NCI-H1436 treated with DMSO at 0.1 percent for 48 hours (cell line): ENCODE results near the gene CIP2A.

Experiments used
- DNase-seq: peaks from one replicate; lab custom pipeline; 2025; lab: John Stamatoyannopoulos, UW

The CIP2A gene

DNA sequence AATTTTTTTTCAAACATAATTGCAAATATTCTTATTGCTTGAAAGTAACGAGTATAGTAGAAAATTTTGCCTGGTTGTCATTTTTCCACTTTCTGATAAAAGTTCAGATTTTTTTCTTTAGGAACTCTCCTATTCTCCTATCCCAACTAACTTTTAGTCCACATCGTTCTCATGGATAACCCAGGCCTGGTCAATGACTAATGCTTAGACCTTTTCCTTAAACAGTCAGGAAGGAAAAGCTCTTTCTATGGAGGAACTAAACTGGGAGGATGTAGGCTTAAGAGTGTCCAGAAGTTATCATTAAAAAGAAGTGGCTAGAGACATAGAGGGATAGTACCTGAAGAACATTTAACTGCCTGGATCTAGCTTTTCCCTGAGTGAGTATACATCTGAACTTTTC is 26.7 kb downstream of the CIP2A start:
- no peak for DNase-seq

DNA sequence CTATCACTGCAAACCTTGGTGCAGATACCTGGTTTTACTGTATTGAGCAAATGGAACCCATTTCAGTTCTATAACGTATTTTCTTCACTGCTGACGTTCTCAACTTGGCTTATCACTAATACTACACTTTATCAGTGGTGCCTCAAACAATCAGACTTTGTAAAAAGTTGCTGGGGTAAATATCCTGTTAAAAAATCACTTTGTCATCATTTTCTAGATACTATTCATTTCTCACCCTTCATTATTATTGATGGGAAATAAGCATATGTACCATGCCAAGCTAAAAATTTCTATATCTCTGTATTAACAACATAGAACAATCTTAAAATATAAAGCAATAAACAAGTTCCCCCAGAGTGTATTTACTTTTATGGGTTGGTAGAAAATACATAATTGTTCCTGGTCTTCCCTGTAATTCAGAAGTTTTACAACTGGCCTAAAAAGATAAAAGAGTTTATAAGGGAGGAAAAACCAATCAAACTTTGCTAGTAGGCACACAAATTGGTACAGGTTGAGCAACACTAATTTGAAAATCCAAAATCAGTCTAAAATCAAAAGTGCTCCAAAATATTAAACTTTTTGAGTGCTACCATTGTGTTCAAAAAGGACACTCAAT is 33.2 kb downstream of the CIP2A start:
- no peak for DNase-seq

DNA sequence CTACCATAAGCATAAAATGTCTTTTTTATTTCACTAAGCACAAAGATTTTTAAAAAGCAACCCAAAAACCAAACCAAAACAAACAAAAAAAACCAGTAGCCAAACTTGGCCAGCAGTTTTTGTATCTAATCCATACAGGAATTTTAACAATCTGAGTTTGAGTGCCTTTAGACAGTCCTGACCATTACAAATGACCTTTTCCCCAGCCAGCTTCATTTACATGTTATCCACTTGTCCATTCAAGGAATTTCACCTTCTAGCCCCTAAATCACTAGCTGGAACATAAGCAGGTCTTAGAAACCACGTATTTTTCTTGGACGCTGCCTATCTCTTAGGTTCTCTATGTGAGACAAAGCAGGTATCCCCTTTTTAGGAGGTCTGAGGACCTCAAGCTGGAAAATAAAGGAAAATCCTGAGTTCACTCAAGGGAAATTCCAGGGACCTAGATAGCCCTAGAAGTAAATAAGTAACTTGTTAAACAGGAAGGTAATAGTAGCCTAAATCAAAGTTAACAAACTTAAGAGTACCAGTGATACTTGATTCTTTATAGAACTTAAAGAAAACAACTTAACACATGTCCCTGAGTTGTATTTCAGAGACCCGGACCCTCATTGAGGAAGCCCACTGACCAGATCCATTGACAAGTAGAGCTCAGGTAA is 34.2 kb downstream of the CIP2A start:
- no peak for DNase-seq

DNA sequence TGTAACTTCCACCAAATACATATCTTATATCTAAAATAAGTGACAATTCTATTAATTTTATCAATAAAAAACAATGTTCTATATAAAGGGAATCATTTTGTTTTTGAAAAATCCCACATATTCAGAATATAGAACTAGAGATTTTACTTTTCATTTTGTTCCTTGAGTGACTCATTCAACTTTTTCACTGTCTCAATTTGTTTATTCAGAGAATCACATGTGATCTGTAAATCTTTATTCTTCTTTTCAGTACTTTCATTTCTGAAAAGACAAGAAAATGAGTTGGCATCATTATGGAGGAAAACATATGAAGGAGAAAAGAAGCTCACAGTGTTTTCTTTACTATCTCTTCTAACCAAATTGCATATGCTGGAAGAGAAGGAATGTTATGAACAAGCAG is 35.0 kb downstream of the CIP2A start:
- no peak for DNase-seq

DNA sequence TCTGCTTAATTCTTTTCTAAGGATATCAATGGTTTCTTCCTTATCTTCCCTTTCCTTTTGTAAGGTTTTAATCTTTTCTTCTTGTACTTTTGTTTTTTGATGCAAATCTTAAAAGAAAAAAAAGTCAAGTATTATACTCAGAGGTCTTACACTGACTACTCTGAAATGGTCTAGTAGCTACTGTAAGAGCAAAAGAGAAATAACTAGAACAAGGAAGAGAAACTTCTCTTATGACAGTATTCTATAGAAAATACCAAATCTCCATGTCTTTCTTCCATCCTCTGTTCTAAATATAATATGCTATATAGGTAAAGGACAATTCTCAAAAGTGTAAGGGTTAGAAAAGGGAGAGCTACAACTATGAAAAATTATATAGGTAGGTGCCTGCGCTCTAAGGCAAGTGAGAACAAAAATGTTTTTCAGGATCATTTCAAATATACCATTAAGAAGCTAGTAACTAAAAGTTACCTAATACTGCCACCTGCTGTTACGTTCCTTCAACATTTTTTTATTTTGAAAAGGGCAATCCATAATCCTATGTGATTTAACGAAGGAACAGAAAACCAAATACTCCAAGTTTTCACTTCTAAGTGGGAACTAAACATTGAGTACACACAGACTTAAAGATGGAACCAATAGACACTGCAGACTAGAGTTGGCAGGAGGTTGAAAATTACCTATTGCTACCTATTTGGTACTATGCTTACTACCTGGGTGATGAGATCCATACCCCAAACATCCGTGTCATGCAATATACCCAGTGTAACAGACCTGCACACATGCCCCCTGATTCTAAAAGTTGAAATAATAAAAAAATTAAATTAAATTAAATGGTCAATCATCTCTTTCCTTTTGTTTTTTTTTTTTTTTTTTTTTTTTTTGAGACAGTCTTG is 36.7 kb downstream of the CIP2A start:
- DNase-seq: peak; percentile 18

DNA sequence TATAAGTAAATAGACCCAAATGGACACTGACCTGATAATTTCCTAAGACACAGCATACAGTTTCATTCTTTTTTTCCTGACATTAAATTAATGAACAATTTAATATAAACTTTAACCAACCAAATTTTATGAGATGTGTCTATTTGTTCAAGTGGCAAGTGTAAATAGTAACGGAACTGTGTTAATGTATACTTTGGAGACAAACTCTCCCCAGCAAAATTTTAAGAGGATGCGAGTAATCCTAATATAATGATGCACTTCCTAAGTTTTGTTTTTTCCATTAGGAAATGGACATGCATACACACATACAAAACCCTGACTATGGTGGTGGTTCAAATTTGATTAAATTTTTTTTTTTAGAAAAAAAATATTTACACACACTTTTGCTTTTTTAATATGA is 40.4 kb downstream of the CIP2A start:
- no peak for DNase-seq

DNA sequence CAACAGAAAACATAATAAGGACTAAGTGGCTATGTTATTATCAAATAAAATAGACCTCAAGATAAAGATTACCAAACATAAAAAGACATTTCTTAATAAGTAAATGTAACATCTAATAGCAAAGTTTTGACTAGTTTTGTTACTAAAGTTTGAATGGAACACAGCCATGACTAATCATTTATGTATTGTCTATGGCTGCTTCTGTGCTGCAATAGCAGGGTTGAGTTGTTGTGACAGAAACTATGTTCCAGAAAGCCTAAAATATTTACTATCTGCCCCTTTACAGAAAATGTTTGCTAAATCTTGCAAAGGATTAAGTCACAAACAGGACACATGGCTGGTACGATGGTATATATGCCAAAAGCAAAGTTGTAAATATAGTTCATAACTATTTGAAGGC is 40.9 kb downstream of the CIP2A start:
- DNase-seq: no peak

DNA sequence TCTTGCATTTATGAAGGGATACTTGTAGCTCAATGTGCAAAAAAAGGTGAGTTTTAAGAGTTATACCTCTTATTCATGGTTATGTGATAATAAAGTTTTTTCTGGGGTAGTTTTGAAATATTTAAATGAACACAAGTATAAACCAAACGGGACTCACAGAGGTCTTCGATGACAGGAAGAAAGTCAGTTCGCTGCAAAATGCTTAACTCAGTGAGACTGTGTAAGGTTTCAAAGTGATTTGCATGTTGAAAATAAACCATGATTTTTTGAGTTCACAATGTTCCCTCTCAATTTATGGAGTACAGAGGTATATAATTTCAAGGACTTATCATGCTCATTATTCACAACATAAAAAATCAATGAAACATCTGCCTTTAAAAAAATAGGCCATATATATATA is 42.5 kb downstream of the CIP2A start:
- no peak for DNase-seq

DNA sequence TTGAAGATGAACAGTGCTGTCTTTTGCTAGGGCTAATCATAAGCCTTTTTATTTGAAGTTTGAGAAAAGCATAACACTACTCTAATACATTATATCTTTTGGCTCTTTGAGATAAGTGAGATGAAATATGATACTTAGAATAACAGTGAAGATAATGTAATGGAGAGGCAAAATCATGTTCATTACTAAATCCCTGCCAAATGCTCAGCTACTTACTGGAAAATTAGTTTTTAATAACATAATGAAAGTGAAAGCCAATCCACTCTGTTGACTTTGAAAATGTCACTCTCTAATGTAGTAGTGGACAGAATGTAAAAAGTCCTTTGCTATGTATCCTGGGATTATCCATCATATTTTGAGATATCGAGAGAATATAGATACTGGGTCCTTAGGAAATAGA is 43.0 kb downstream of the CIP2A start:
- DNase-seq: peak; percentile 27

DNA sequence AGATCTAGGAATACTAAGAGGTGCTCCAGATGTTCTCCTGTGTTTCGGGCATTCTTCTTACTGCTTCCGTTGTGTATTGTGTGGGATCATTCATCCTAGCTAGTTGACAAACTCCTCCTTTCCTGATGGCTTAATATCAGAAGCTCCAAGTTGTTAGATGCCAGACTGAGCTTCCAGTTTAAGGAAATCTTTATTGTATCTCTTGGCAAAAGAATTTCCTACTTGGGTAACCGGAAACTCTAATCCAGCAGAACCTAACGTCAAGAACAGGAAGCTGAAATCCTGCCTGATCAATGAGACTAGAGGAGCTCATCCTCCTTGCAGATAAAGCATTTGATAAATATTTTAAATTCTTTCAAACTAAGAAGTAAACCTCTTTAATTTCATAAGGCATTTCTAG is 51.2 kb downstream of the CIP2A start:
- no peak for DNase-seq

DNA sequence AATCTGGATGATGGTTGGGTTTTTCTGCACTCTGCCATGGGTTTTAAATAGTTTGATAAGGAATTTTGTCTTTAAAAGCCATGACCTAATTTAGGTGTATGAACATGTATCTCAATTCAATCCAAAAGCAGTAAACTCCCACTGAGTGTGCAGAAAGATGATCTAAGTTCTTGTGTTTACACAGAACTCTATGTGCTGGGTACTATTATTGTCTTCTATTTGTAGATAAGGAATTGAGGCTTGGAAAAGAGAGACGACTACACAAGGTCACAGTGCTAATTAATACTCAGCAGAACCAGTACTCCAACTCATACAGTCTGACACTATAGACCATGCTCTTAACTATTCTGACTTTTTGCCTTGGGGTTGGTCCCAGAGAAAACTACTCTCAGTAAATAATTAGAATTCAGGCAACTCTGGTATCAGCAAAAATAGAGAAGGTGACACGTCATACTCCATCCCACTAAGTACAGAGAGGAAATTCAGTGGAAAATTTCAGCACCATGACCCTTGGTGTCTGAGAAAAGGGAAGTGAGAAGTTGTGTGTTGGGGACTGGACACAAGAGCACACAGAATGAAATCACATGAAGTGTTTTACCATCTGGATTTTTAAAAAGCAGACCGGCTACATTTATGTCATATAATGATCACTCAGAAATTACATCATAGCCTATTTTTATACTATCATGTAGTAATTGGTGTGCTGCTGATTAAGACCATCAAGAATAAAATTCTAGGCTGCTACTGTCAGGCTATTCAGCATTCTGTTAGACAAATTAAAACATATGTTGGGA is 60.6 kb downstream of the CIP2A start:
- no peak for DNase-seq

DNA sequence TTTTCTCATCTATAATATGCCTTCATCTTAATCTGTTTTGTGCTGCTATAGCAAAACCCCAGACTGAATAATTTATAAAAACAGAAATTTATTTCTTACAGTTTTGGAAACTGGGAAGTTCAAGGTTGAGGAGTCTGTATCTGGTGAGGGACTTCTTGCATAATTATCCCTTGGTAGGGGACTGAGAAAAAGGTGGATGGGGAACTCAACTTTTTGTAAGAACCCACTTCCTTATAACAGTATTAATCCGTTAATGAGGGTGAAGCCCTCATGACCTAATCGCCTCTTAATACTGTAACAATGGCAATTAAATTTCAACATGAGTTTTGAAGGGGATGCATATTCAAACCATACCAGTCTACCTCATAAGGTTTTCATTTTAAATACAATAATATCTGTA is 61.4 kb downstream of the CIP2A start:
- no peak for DNase-seq

DNA sequence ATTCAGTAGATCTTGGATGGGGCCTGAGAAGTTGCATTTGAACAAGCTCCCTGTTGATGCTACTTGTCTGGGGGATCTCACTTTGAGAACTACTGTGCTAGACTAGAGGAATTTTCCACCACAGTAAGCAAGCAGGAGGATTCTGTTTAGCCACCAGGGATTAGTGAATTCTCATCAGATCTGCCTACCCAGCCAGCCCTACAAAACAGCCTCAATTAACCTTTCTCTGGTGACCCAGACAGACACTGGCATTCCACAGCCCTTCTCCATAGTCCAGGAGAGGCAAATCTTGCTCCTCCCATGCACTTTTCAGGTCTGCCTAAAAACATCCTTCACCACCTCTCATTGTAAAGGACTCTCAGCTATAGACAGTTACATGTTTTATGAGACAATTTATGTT is 62.1 kb downstream of the CIP2A start:
- no peak for DNase-seq

DNA sequence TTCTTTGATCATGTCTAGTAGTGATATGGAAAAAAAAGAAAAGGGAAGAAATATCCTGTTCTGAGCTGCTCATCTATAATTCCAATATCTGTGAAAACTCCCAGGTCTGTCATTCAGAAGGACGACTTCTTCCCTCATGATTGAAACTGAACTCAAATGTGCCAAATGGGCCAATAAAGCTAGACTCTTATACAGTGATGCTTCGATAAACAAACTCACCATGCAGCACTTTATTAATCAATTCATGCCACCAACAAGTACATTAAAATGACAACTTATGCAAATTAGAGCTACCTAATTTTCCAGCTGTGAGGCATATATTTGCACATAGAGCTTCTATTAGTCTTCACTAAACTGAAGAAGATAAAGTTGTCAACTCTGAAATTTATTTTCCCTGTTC is 63.3 kb downstream of the CIP2A start:
- DNase-seq: no peak

DNA sequence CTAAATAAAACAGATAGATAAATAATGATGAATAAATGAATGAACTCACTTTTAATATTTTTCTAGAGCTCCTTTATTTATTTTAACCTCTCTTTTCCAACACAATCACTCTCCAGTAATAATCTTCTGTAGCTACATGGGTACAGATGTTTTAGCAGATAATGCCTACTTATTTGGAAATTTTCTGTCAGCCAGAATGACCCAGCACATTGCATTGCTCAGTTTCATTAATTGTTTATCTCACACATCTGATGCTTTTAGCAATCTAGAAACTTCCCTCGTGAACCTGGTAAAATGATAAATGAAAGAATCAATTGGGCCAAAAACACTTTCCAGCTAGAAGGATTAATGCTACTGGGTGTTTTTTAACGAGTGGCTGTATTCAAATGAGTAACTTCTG is 64.0 kb downstream of the CIP2A start:
- DNase-seq: no peak

DNA sequence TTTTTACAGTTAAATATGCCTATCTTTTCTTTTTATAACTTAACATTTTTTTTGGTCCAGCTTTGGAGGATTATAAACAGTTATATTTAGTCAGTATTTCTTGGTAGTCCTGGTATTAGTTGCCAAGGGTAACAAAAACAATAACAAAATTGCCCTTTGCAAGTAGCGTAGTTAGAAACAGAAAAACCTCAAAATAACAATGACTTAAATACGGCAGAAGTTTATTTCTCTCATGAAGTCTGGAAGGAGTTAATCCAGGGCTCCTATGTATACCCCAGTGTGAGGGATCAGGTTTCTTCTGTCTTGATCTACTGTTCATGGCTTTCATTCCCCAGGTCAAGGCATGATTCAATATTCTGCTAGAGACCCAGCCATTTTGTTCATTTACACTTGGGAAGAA is 64.7 kb downstream of the CIP2A start:
- DNase-seq: no peak

DNA sequence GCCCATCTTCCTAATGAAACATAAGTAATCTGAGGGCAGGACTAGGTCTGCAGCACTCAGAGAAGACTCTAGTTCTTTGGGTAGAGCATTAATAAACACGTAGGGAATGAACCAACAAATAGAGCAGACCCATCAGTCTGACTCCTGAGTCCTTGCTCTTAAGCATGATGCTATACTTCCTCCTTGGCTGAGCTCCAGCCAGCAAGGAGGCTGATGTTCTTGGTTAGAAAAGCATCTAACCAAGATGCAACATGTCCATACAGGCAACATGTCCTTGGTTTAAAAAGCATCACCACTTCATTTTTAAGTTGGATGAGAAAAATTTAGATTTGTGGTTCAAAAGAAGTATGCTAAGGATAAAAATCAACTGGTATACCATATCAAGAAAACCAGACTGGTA is 70.3 kb downstream of the CIP2A start:
- no peak for DNase-seq

DNA sequence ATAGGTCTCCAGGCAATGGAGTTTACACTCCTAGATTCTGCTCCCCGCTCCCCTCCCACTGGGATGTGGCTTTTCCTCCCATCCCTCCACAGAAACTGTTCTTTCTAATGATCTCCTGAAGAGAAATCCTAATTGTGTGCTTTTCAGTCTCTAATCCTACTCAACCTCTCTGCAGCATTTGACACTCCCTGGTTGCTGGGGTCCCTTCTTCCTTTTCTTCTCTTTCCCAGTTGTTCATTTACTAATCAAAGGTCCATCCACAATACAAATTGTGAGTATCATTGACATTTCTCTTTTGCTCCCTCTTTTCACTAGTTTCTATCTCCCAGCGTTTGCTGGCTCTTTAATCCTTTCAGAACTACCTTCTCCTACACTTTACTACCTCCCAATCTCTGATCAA is 72.4 kb downstream of the CIP2A start:
- no peak for DNase-seq

DNA sequence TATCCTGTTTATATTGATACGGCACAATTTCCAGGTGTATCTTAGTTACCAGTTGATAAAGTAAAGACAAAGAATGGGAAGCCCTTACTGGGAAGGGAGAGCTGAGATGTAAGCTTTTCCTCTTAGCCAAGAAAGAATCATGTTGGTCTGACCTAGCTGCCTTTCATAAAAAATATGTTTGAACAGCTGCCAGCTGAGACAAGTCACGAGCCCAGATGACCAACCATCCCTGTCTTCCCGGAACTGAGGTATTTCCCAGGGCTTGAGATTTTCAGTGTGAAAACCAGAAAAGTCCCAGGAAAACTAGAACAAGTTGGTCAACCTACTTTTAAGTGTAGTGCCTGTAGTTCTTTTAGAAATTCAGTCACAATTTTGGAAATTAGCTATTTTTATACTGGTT is 75.3 kb downstream of the CIP2A start:
- DNase-seq: no peak

DNA sequence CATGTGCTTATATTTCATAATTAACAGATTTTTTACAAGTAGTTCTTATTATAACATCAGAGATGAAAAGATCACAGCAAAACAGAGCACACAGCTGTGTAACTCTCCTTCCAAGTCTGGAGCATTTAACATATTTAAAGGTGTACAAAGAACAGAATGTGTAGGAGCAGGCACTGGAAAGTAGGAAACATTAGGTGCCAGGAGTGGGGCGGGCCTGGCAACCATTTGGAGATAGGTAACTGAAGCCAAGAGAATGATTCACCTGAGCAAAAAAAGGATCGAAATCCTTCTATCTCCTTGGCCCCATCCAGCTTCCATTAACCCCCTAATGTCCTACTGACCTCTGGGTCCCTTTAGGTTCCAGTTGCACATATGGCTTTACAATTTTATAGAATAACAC is 76.6 kb downstream of the CIP2A start:
- no peak for DNase-seq

DNA sequence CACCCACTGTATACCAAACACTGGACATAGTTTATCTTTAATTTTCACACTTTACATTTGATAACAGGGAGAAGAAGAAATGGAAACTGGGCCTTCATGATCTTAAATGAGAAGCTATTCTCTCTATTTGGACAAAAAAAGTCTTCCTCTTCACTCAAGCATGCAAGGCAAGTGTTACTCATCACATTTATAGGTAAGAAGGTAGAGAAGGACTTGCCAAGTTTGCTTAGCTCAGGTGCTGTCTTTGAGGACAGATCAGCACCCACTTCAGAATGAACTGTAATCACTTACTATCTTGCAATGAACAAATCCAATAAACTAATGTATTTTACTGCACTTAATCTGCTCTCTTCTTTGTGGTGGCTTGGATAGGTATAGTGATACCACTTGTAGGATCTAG is 77.7 kb downstream of the CIP2A start:
- DNase-seq: no peak

DNA sequence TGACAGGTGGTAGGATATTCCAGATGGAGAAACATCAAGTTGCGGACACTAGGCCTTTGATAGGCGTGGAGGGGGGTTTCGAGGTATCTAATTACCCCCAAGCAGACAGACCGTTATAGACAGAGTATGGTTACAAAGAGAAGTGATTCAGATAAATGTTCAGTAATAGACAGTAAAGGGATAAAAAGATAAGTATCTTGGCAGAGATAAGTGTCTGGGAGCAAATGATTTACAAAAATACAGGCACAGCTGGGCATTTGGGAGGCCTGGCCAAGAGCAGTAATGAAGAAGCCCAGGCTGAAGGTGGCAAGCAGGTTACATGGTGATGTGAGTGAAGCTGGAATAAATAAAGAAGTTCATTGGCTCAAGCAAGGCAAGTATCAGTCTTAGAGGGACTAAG is 78.2 kb downstream of the CIP2A start:
- no peak for DNase-seq

DNA sequence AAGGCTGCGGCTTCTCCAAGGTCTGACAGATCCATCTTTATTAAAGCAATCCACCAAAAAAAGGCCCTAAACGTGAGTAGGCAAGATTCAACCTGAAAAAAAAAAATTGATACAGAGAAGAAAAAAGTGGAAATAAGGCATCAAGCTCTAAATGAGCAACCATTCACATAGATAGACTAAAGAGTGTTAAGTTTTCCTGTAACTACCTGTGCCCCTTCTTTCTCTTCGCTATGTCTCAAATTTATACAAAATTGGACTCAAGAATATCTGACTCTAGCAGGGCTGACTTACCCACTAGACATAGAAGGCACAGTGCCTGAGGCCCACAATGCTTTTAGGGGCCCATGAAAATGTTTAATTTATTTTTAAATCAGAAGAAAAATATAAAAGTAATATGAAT is 78.7 kb downstream of the CIP2A start, which contains the start of gene MYH15:
Gene MYH15 (minus strand): TSS at position 101 of the 400 bp plus-strand sequence. CDS start 66 bp downstream, at position 35.
- no peak for DNase-seq
